HG03442 (cell line): Measurements from ENCODE around the gene PHACTR3.

ENCODE experiments used
- ATAC-seq: cut with Tn5 transposase; IDR thresholded peaks from one replicate; pipeline ENCODE4 v1.9.1; 2021; ENCODE audit warnings: mild to moderate bottlenecking, moderate library complexity; ENCODE audit not compliant: unreplicated experiment

PHACTR3 gene

DNA sequence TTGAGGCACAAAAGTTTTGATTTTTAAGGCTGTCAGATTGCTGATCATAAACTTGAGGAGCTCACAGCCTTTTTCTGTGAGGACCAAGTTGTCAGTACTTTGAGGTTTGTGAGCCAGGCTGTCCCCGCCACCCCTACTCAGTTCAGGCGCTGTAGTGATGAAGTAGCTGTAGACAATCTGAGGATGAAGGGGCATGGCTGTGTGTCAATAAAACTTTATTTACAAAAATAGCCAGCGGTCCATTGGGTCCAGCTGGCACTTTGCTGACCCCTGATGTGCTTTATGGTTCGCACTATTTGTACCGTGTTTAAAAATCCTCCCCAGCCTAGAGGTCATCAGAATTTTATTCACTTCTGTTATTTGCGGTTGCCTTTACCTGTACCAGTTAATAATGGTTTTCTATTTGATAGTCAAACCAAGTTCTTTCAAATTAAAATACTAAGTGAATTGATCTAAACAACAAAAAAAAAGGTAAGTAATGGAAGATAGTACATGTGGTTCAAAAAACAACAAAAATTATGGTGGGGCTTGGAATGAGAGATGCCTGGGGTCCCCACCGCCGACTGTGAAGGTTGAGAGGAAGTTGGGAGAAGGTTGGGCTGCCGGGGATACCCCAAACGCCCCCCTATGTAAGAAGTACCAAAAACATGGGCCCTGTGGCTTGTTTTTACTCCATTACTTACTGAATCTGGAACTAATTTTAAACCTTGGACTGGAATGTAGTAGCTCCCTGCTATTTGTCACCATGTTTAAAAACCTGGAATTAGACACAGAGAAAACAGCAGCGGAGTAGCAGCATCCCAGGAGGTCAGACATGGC lies 205.5 kb downstream of the PHACTR3 start:
- ATAC-seq = no peak

DNA sequence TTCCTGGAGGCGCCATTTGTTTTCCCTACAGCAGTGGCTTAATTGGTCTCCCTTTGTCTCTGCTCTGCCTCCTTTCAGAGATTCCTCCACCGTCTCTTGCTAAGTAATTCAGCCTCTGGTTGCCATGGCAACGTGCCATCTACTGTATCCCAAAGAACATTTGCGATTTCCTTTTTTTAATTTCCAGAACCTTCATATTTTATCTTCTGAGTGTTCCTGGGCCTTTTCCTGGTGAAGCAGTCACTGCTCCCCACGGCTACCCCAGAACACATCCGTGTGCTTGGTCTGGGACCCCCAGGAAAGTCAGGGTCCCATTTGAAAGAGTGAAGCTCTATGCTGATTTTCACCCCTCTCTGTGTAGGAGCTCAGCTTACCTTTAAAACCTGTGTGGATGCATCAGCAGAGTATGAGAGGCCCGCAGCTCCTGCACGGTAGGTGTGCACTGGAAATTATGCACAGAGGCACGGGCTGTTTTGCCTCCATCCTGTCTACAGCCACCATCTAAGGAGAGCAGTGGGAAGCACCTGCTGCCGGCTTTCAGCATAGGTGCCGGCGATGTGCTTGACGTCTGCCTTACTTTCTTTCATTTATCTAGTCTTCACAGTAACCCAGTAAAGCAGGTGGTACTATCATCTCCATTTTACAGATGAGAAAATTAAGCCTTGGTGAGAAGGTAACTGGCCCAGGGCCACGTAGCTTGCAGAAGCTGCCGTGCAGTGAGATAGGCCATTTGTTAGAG lies 206.3 kb downstream of the PHACTR3 start:
- ATAC-seq = no peak

DNA sequence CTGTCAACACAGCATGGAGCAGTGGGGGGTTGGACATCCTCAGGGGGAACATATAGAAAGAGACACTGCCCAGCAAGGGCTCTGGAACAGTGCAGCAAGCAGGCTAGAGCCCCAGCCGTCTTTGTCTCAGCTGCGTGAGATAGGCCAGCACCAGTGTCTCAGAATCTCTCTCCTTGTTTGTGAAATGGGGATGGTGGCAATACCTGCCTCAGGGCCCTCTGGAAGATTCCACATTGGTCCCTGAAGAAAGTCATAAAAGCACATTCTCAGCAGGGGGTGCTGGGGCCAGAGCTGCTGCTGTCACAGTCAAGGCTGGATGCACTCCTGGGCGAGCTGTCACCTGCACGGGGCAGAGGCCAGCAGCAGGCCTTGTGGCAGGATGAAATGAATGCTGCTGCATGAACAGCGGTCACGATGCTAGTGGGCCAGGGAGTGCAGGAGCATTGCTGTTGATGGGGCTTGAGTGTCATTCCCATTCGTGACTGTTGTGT lies 207.4 kb downstream of the PHACTR3 start:
- ATAC-seq = no peak

DNA sequence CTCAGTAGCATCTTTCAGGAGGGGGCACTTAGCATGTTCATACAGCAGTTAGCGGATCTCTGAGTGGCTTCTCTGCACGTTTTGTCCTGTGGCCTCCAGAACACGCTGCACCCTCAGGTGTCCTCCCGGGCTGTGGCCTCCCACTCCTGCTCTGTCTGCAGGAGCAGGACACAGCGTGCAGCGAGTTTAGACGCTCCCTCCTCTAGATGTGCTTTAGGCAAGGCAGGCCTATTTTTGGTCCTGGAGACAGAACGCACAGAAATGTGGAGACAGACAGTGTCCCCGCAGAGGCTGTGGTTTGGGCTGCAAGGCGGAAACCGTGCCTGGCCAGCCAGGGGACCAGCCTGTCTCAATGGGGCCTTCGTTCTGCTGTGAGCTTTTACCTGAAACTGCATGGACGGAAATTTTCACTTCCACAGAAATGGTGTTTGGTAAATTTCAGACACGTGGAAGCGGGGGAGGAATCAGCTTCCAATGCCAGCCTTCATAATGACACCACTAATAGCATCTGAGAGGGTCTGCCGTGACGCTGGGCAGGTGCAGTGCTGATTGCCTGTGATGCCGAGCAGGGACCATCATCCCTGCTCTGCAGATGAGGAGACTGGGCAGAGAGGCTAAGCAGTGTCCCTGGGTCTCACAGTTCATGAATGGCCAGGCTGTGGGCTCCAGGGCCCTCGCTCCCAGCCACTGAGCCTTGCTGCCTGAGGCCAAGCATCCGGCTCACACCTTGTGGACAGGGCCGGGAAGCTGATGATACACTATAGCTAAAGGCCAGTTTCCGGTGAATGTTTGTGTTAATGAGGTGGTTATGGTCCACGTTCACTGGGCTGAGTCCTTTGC lies 208.2 kb downstream of the PHACTR3 start:
- no peak for ATAC-seq

DNA sequence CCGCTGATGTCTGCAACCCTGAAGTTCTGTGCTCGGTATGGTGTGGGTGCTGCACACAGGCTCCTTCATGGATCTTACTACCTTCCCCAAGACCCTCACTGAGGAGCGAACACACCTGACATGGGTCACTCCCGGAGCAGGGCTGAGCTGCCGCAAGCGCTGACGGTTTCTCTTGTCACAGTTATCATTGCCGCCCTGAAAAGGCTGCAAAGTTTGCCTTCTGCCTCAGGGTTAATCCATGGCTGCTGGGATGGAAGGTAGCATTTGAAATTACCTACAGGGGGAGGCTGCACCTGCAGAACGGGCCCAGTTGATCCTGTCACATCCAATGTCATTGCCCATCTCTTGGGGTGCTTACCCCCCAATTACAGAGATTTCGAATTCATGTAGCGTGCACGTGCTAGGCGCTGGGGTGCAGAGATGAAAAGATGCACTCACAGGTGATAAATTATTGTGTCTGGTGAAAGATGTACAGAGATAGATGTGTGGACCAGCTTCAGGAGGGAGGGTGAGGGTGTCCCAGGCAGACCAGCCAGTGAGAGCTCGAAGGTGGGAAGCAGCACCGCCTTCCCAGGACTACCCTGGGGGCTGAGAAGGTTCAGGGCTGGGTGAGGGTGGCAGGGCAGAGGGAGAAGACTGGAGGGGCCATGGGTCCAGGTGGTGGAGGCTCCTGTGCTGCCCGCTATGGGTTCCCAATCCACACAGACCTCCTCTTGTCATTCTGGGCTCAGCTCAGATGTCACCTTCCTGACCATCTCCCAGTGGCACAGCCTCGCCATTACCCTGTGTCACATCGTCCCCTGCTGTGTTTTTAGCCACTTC lies 209.0 kb downstream of the PHACTR3 start:
- ATAC-seq = no peak

DNA sequence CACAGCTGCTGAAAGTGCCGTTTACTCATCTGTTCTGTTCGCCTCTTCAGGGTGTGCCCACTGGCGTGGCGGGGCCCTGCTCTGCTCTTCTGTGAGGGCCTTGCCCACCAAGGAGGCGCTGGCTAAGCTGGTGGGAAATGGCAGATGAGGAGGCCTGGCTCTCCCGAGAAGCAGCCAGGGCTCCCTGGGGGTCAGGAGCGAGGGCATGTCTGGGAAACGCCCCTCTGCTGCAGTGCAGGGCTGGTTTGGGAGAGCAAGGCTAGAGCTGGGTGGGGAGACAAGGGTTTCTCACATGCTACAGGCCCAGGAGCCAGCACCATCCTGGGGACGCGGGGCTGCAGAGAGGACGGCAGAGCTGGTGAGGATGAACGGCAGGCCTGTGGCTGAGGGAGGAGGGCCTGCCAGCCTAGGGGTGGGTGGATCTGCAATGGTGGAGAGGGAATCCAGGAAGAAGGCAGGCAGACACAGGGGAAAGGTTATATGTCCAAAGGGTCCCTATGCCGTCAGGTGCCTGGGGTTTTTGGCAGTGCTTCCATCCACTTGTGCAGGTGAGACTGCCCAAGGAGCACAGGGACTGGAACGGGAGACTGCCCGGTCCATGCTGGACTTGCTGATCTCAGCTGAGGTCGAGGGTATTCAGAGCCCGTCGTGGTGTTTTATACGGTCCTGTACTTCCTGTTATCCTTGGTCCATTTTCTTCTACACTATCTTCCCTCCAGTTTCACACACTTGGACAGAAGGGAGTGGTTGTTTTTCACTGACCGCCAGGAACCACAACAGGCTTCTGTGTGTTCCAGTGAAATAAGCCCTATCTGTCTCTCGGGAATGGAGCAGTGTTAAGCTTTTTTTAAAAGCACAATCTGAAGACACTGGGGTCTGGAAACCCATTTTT lies 209.9 kb downstream of the PHACTR3 start:
- ATAC-seq = no peak

DNA sequence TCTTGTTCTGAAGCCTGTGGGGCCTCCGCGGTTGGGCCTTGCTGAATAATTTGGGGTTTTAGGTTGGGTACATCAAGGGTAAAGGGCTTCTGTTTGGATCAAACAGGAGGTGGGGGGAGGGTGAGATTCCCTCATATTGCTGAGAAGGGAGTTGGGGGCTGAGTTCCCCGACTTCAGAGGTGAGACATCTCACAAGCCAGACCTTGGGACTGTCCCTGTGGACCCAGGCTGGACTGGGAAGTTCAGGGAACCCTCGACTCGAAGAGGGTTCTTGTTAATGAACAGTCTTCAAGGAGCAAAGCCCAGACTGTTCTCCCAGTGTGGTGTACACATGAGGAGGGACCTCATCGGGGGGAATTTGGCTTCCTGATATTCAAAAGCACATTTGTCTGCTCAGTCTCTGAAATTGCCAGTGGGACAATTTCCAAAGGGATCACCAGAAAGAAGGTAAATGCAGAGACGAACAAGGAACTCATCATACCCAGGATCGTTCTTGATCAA lies 210.6 kb downstream of the PHACTR3 start:
- ATAC-seq = no peak

DNA sequence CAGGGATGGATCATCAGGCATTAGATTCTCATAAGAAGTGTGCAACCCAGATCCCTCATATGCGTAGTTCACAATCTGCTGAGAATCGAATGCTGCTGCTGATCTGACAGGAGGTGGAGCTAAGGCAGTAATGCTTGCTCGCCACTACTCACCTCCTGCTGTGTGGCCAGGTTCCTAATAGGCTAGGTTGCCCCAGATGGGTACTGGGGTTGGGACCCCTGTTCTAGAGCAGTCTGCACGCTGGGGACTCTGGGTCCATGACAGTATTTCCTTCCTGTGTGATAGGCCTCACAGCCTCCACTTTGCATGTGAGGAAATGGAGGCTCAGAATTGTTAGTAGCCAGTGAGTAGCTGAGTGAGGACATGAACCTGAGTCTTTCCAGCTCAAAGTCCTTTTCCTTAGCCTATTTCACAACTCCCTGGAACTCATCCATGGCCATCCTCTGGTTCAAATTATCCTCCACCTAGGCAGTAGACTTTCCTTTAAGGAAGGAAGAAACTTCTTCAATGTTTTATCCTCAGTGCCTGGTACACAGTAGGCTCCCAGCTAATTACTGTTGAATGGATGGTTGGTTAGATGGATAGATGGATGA lies 211.9 kb downstream of the PHACTR3 start:
- ATAC-seq = no peak

DNA sequence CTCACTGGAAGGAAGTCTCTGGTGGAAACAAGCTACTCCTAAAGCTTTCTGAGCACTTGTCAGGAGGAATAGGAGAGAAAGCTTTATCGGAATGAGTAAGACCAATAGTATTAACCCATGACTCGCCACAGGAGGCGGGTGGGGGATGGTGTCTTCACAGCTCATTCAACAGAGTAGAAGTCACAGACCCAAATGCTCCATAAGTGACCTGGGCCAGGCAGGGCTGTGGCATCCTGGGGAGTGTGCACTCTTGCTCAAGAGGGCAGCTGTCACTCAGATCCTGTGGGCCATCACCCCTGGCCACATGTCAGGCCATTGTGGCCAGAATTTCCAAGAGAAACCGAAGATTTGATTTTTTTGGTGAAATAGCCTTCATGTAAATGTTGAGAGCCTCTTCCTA lies 213.1 kb downstream of the PHACTR3 start:
- no peak for ATAC-seq

DNA sequence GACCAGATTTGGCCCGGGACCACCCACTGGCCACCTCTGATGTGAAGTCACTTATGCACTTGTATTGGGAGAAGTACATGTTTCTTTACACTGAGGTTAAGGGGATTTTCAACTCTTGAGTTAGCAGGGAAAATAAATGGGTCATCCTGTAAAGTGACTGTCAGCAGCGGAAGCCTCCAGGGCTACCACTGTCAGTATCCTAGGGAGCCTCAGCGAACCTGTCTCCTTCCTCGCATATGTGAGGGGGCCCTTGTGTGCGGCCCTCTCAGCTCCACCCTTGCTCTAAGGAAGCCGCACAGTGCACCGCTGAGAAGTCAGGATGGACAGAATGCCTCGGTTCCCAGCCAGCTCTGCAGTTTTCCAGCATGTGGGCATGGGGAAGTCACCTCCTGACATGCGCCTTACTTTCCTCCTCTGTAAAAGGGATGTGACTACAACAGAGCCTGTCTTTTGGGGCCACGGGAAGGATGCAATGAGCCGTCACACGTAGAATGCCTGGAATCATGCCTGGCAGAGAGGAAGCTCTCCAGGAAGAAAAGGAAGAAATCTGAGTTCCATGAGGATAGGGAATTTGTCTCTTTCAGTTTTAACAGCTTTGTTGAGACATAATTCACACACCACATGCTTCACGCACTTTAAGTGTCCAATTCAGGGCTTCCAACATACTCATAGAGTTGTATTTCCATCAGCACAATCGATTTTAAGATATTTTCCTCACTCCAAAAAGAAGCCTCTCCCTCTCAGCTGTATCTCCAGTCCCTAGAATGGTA lies 213.7 kb downstream of the PHACTR3 start:
- no peak for ATAC-seq

DNA sequence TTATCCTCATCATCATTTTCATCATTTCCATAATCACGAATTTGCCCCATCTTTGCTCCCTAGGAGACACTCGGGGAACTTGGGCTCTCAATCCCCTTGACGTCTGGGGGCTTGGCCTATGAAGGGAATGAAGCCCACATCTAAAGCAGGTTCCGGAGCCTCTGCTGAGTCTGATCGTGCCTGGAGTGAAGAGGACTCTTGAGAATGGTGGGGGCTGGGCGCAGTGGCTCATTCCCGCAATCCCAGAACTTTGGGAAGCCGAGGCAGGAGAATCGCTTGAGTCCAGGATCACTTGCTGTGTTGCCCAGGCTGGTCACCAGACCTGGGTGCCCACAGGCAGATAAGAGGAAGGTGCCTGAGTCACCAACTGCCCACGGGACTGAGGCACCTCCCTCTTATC lies 214.6 kb downstream of the PHACTR3 start:
- ATAC-seq = no peak

DNA sequence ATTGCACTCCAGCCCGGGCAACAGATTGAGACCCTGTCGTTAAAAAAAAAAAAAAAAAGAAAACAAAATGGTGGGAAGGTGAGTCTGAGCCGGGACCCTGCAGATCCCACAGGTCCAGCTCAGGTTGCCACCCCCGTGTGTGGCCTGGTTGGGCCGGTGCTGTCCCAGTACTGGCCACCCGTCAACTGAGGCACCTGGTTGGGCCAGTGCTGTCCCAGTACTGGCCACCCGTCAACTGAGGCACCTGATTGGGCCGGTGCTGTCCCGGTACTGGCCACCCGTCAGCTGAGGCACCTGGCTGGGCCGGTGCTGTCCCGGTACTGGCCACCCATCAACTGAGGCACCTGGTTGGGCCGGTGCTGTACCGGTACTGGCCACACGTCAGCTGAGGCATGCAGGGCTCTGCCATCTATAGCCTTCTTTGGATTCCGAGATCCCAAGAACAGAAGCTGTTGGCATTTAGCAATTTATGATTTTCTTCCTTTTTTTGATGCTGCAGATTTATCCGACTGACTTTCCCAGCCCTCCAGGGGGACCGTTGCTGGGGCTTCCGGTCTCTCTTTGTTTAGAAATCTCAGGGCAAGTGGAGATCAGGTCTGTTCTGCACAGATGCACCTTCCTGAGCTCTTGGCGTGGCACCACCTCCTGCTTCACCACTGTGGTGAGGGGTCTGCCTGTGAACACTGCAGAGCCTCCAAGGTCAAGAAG lies 215.3 kb downstream of the PHACTR3 start:
- no peak for ATAC-seq

DNA sequence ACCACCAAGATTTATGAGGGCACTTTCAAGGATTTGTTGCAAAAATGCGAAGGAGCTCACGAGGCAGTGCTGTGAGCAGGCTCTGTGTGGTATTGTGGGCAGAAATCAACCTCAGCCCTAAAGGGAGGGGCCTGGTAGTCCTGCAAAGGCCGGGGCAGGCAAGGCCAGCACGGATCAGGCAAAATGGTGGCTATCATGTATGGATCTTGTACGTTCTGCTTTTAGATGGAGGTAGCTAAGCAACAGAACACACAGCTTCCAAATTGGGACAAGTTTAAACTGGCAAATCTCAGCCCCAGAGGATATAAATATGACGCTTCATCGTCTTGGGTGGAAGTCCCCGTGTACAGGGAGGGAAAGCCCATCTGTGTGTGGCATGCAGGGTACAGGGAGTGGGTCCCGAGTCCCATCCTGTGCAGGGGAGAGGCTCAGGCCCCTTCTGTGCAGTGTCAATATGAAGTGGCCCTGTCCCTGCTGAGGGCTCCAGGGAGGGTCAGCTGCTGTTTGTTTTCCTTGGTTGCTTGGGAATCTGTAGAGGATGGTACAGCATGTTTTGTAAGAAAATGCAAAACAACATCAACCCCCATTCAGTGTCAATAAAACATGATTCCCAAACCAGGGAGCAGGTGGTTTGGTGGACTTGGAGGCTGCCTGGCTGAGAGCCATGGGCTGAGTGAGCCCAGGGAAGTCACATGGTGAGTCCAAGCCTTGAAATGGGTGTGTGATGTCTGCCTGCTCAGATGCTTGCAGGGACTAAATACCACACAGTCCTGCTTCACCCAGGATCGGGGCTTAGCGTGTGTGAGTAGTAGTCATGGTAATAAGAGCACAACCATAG lies 216.1 kb downstream of the PHACTR3 start:
- ATAC-seq = no peak

DNA sequence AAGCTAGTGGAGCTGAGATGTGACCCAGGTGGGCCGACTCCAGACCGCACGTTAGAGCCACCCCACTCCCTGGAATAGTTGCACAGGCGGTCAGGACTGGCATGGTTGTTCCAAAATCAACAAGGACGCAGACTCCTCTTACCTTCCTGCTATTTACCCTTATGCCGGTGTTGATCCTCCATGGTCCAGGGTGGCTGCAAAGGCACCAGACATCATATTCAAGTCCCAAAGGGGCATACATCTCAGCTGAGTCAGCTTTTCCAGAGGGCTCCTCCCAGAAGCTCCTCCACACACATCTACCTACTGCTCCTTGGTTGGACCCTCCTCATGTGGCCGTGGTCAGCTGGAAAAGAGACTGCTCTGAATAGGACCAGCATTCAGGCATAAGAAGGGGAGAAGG lies 216.9 kb downstream of the PHACTR3 start:
- ATAC-seq = no peak

DNA sequence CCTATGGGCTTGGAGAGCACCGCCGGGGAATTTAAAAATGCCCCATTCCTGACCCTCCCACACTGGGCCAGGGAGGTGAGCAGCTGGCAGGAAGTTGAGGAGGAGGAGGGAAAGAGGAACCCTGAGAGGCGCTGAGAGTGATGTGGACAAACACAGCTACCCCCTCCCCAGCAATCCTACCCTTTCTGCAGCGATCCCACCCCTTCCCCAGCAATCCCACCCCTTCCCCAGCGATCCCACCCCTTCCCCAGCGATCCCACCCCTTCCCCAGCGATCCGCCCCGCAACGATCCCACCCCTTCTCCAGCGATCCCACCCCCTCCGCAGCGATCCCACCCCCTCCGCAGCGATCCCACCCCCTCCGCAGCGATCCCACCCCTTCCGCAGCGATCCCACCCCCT lies 217.4 kb downstream of the PHACTR3 start:
- no peak for ATAC-seq

DNA sequence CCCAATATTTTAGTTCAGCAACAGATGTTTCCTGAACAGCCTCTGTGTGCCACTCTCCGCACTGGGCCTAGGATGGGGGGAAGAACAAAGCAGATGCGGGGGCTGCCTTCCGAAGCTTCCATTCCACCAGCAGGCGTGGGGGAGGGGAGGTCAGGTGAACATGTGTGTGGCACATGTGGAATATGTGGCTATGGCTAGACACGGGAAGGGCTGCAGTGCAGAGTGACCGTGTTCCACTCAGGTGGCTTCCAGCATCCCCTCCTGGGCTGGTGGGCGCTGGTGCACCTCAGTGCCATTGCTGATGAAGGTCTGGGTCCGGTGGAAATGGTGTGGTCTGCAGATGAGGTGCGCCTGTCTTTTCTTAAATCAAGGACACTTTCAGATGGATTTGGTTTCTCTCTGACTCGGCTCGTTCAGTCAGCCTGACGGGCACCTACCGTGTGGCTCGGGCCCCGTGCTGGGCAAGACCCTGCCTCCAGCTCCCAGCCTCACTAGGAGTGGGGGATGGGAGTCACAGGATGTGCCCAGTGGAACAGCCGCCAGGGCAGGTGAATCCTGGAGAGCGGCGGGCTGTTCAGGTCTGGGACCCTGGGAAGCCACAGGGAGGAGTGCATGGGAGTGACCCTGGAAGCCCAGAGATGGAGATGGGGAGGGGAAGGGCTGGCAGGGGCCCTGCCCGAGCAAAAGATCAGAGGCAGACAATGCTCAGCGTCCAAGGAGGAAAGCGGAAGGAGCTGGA lies 218.1 kb downstream of the PHACTR3 start:
- ATAC-seq = no peak
